Skeletal muscle satellite cell (primary cell): ENCODE measurements around the gene C16orf96. TPM values are rescaled to one million over a fixed set of nuclear protein-coding genes. Genes with fewer than 3 reads are reported as not detected.

Experiments
- H3K27me3 ChIP-seq: 2 replicates; pipeline ENCODE4 v1.7.0; 2013; ENCODE audit warnings: low read length; ENCODE audit not compliant: control insufficient read depth, insufficient read depth
- H3K36me3 ChIP-seq: 2 replicates; pipeline ENCODE4 v1.7.0; 2013; ENCODE audit warnings: mild to moderate bottlenecking, control low read depth, low read length; ENCODE audit not compliant: insufficient read depth
- H3K4me1 ChIP-seq: 2 replicates; pipeline ENCODE4 v1.7.0; 2013; ENCODE audit warnings: low read length; ENCODE audit not compliant: control insufficient read depth, insufficient read depth
- H3K4me2 ChIP-seq: 2 replicates; pipeline ENCODE4 v1.7.0; 2013; ENCODE audit warnings: mild to moderate bottlenecking, low read length
- H3K4me3 ChIP-seq: 2 replicates; pipeline ENCODE4 v1.7.0; 2013; ENCODE audit warnings: low read length
- H3K9ac ChIP-seq: 2 replicates; pipeline ENCODE4 v1.7.0; 2013; ENCODE audit warnings: mild to moderate bottlenecking, low read depth, low read length, moderate library complexity
- H3K9me3 ChIP-seq: replicated peaks from 2 replicates; pipeline ENCODE4 v1.7.0; 2013; ENCODE audit warnings: mild to moderate bottlenecking, control low read depth, low read length
- total RNA-seq: library from RNA; depleted of rRNA; stranded (reverse); fragments of >200 nt; gene quantifications from 2 replicates; pipeline ENCODE4 v1.2.3, GENCODE V29; 2012; rRNA removed

C16orf96 gene
- under 0.01 TPM in 1 of 2 replicates, not detected in the other for total RNA-seq

- H3K36me3 ChIP-seq: no peaks in the 10 kb centered on the region
- no peaks in the 10 kb centered on the region for H3K4me1 ChIP-seq
- H3K9ac ChIP-seq: no peak within 1 kb of the TSS
- no peaks in the 10 kb centered on the region for H3K9me3 ChIP-seq
- no peak within 1 kb of the TSS for H3K4me2 ChIP-seq
- H3K4me3 ChIP-seq: no peak within 1 kb of the TSS
- peaks cover 33% of the 10 kb centered on the region for H3K27me3 ChIP-seq
Observed at GRCh38 chr16:4556112-4556511, at the start of gene C16orf96. Gene C16orf96 (plus strand): TSS chr16:4556340. CDS start chr16:4556490, 150 bp downstream.

GRCh38 chr16:4506450-4506849 is 49.7 kb upstream of the C16orf96 start:
- no peak overlapping the region for H3K4me3 ChIP-seq
- H3K9me3 ChIP-seq: no peaks in the 10 kb centered on the region
- no peak overlapping the region for H3K9ac ChIP-seq
- peaks cover 3% of the 10 kb centered on the region for H3K4me1 ChIP-seq
- H3K36me3 ChIP-seq: peaks cover 40% of the 10 kb centered on the region
- H3K27me3 ChIP-seq: no peaks in the 10 kb centered on the region
- no peak overlapping the region for H3K4me2 ChIP-seq

- Histone ChIP-seq H3K4me3 (no peak overlapping the region), H3K36me3 (peaks cover 53% of the 10 kb centered on the region), H3K27me3 (no peaks in the 10 kb centered on the region), H3K9ac (no peak overlapping the region), H3K4me1 (no peaks in the 10 kb centered on the region), H3K4me2 (no peak overlapping the region), H3K9me3 (no peaks in the 10 kb centered on the region)
Observed at GRCh38 chr16:4507588-4508345, 48.4 kb upstream of the C16orf96 start.

GRCh38 chr16:4508806-4509205 is 47.3 kb upstream of the C16orf96 start:
- Histone ChIP-seq H3K36me3 (peaks cover 54% of the 10 kb centered on the region), H3K4me2 (no peak overlapping the region), H3K4me3 (no peak overlapping the region), H3K4me1 (no peaks in the 10 kb centered on the region), H3K9me3 (no peaks in the 10 kb centered on the region), H3K27me3 (no peaks in the 10 kb centered on the region), H3K9ac (no peak overlapping the region)

- H3K9ac ChIP-seq: no peak overlapping the region
- H3K36me3 ChIP-seq: peaks cover 54% of the 10 kb centered on the region
- no peaks in the 10 kb centered on the region for H3K27me3 ChIP-seq
- no peaks in the 10 kb centered on the region for H3K9me3 ChIP-seq
- H3K4me3 ChIP-seq: no peak overlapping the region
- H3K4me2 ChIP-seq: no peak overlapping the region
- no peaks in the 10 kb centered on the region for H3K4me1 ChIP-seq
Observed at GRCh38 chr16:4509420-4509819, 46.7 kb upstream of the C16orf96 start.

GRCh38 chr16:4510131-4510530 is 46.0 kb upstream of the C16orf96 start:
- Histone ChIP-seq H3K4me2 (no peak overlapping the region), H3K4me3 (no peak overlapping the region), H3K27me3 (no peaks in the 10 kb centered on the region), H3K9ac (no peak overlapping the region), H3K4me1 (no peaks in the 10 kb centered on the region), H3K9me3 (no peaks in the 10 kb centered on the region), H3K36me3 (peaks cover 54% of the 10 kb centered on the region)

GRCh38 chr16:4510747-4511426 is 45.3 kb upstream of the C16orf96 start:
- H3K27me3 ChIP-seq: no peaks in the 10 kb centered on the region
- no peaks in the 10 kb centered on the region for H3K9me3 ChIP-seq
- no peak overlapping the region for H3K4me2 ChIP-seq
- no peaks in the 10 kb centered on the region for H3K4me1 ChIP-seq
- H3K4me3 ChIP-seq: no peak overlapping the region
- H3K9ac ChIP-seq: no peak overlapping the region
- H3K36me3 ChIP-seq: peaks cover 54% of the 10 kb centered on the region

- no peak overlapping the region for H3K4me3 ChIP-seq
- peaks cover 53% of the 10 kb centered on the region for H3K36me3 ChIP-seq
- H3K9ac ChIP-seq: no peak overlapping the region
- H3K4me1 ChIP-seq: no peaks in the 10 kb centered on the region
- H3K27me3 ChIP-seq: no peaks in the 10 kb centered on the region
- no peak overlapping the region for H3K4me2 ChIP-seq
- no peaks in the 10 kb centered on the region for H3K9me3 ChIP-seq
Observed at GRCh38 chr16:4511441-4512082, 44.6 kb upstream of the C16orf96 start.

GRCh38 chr16:4512473-4512872 is 43.7 kb upstream of the C16orf96 start:
- H3K9me3 ChIP-seq: no peaks in the 10 kb centered on the region
- peaks cover 46% of the 10 kb centered on the region for H3K36me3 ChIP-seq
- H3K4me2 ChIP-seq: no peak overlapping the region
- no peaks in the 10 kb centered on the region for H3K4me1 ChIP-seq
- no peak overlapping the region for H3K4me3 ChIP-seq
- H3K9ac ChIP-seq: no peak overlapping the region
- no peaks in the 10 kb centered on the region for H3K27me3 ChIP-seq

- Histone ChIP-seq H3K9ac (no peak overlapping the region), H3K27me3 (no peaks in the 10 kb centered on the region), H3K36me3 (peaks cover 38% of the 10 kb centered on the region), H3K4me3 (no peak overlapping the region), H3K9me3 (no peaks in the 10 kb centered on the region), H3K4me2 (no peak overlapping the region), H3K4me1 (no peaks in the 10 kb centered on the region)
Observed at GRCh38 chr16:4513086-4513860, 42.9 kb upstream of the C16orf96 start.

- Histone ChIP-seq H3K4me3 (no peak overlapping the region), H3K4me2 (no peak overlapping the region), H3K36me3 (peaks cover 32% of the 10 kb centered on the region), H3K9me3 (no peaks in the 10 kb centered on the region), H3K4me1 (no peaks in the 10 kb centered on the region), H3K27me3 (no peaks in the 10 kb centered on the region), H3K9ac (no peak overlapping the region)
Observed at GRCh38 chr16:4513881-4514280, 42.3 kb upstream of the C16orf96 start.
